ENCODE measurements around the gene ZNF646.

The ZNF646 gene, protein sequence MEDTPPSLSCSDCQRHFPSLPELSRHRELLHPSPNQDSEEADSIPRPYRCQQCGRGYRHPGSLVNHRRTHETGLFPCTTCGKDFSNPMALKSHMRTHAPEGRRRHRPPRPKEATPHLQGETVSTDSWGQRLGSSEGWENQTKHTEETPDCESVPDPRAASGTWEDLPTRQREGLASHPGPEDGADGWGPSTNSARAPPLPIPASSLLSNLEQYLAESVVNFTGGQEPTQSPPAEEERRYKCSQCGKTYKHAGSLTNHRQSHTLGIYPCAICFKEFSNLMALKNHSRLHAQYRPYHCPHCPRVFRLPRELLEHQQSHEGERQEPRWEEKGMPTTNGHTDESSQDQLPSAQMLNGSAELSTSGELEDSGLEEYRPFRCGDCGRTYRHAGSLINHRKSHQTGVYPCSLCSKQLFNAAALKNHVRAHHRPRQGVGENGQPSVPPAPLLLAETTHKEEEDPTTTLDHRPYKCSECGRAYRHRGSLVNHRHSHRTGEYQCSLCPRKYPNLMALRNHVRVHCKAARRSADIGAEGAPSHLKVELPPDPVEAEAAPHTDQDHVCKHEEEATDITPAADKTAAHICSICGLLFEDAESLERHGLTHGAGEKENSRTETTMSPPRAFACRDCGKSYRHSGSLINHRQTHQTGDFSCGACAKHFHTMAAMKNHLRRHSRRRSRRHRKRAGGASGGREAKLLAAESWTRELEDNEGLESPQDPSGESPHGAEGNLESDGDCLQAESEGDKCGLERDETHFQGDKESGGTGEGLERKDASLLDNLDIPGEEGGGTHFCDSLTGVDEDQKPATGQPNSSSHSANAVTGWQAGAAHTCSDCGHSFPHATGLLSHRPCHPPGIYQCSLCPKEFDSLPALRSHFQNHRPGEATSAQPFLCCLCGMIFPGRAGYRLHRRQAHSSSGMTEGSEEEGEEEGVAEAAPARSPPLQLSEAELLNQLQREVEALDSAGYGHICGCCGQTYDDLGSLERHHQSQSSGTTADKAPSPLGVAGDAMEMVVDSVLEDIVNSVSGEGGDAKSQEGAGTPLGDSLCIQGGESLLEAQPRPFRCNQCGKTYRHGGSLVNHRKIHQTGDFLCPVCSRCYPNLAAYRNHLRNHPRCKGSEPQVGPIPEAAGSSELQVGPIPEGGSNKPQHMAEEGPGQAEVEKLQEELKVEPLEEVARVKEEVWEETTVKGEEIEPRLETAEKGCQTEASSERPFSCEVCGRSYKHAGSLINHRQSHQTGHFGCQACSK (N-terminal part only)

GRCh38 chr16:31073970-31074813 is at the start of gene ZNF646, which contains the start of gene ZNF668:
Gene ZNF646 (plus strand): TSS chr16:31074422. CDS start chr16:31076325, 1,903 bp downstream.
Gene ZNF668 (minus strand): TSS chr16:31074240. CDS start chr16:31064459, 9,781 bp downstream.
- peak; percentile 100 for DNase-seq

- no peak for DNase-seq
These were observed 48.9 kb upstream of the ZNF646 start for GRCh38 chr16:31025339-31025738.

- DNase-seq = no peak
These were observed 45.0 kb upstream of the ZNF646 start for GRCh38 chr16:31029272-31029671.

DNA sequence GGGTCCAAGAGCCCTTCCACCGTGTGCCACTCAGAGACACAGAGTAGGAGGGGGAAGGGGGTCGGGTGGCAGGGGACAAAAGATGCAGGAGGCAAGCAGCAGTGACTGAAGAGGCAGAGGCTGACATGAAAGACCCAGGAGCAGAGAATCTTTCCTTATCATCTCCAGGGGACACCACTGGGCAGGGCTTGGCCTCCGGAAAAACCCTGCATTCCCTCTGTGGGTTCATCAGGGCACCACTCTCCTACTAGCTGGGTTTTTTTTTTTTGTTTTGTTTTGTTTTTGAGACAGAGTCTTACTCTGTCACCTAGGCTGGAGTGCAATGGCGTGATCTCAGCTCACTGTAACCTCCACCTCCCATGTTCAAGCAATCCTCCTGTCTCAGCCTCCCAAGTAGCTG is 42.9 kb upstream of the ZNF646 start:
- DNase-seq = no peak

GRCh38 chr16:31032736-31033708 is 41.2 kb upstream of the ZNF646 start, which contains the start of gene STX4:
Gene STX4 (plus strand): TSS chr16:31033558. CDS start chr16:31033806, 248 bp downstream.
- peak; percentile 97 for DNase-seq

- peak; percentile 86 for DNase-seq
These were observed 40.3 kb upstream of the ZNF646 start for GRCh38 chr16:31033709-31034492.

DNA sequence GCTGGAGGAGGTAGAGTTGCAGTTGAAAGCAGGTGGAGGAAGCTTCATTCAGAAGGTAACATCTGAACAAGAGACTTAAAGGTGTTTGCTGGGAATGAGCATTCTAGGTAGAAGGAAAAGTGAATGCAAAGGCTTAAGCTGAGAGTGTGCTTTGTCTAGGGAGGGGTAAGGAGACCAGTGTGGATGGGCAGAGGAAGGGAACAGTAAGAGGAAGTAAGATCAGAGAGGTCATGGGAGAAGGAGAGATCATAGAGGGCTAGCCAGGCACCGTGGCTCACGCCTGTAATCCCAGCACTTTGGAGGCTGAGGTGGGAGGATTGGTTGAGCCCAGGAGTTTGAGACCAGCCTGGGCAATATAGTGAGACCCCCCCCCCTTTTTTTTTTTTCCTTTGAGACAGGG is 37.5 kb upstream of the ZNF646 start:
- no peak for DNase-seq

GRCh38 chr16:31038993-31039392 is 35.2 kb upstream of the ZNF646 start:
- no peak for DNase-seq

DNA sequence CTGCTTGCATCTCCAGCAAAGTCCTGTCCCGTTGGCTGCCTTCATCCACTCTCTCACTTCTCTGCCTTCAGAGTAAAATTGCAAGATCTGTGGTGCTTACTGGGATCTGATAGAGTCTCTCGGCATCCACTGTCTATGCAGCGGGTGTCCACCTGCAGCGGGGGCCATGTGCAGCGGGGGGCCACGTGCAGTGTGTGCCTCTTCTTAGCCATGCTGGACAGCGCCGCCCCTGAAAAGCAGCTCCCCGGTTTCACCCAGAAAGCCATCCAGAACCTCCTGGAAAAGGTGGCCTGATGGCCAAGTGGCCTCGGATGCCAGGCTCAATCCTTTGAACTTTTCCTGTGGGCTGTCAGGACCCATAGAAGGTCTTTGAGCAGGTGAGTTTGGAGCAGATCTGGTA is 31.4 kb upstream of the ZNF646 start:
- DNase-seq = no peak

GRCh38 chr16:31043352-31043751 is 30.9 kb upstream of the ZNF646 start:
- DNase-seq = no peak

DNA sequence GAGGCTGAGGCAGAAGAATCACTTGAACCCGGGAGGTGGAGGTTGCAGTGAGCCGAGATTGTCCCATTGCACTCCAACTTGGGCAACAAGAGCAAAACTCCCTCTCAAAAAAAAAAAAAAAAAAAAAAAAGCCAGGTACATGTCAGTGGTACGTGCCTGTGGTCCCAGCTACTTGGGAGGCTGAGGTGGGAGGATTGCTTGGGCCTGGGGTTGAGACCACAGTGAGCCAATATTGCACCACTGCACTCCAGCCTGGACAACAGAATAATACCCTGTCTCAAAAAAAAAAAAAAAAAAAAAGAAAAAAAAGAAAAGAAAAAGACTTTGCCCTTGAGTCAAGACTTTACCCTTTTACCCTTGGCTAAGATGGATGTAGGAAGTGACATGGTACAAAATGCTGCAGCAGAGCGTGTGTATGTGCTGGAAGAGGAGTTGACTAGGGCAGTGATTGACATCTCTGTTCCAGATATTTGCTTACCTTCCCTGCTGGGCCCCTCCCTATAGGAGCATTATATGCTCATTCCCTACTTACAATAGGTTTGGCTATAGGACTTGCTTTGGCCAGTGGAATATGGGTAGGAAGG is 30.2 kb upstream of the ZNF646 start:
- DNase-seq = no peak

DNA sequence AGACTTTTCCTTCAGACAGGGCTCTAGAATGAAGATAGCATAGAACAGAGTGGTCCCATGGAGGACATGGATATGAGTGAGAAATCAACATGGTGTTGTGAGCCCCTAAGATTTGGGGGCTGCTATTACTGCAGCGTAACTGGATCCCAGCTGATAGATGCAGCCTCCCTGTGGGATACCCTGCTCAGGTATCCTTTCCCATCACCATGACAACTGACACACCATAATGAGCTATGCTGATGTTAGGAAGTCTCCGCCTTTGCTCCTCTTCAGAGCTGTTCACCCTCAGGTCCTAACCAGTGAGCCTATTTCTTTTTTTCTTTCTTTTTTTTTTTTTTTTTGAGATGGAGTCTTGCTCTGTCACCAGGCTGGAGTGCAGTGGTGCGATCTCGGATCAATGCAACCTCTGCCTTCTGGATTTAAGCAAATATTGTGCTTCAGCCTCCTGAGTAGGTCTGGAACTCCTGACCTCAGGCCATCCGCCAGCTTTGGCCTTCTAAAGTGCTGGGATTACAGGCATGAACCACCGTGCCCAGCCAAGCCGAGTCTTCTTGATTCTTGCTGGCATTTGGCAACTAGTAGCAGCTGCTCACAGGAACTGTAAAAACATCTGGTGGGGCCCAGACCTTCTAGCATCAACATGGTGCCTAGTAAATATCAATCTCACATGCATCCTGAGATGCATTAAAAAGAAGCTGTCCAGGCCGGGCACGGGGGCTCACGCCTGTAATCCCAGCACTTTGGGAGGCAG is 23.8 kb upstream of the ZNF646 start:
- DNase-seq = peak; percentile 16

DNA sequence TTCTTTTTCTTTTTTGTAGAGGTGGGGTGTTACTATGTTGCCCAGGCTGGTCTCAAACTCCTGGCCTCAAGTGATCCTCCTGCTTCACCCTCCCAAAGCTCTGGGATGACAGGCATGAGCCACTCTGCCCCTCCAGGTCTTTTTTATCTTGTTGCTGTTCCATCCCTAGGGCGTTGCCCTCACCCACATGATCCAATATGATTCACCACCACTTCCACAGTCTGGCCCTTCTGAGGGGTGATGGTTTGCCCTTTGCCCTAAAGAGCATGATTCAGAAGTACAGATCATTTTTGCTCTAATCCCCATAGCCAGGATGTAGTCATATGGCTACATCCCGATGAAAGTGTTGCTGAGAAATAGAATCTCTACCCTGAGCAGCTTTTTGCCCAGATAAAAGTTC is 22.1 kb upstream of the ZNF646 start:
- DNase-seq = no peak

DNA sequence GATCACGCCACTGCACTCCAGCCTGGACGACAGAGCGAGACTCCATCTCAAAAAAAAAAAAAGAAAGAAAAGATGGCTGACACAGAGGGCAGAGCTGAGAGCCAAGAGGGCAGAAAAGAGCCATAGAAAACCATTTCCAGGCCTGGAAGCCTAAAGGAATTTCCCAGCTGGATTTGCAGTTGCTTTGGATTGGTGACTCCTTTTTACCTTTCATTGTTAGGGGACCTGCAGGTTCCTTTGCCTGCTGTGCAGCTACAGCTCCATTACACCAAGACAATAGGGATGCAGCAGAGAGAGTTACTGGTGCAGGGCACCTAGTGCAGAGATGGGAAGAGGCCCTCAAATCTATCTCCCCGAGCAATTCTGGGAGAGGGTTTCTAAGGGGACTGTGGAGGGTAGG is 18.6 kb upstream of the ZNF646 start:
- DNase-seq = no peak

DNA sequence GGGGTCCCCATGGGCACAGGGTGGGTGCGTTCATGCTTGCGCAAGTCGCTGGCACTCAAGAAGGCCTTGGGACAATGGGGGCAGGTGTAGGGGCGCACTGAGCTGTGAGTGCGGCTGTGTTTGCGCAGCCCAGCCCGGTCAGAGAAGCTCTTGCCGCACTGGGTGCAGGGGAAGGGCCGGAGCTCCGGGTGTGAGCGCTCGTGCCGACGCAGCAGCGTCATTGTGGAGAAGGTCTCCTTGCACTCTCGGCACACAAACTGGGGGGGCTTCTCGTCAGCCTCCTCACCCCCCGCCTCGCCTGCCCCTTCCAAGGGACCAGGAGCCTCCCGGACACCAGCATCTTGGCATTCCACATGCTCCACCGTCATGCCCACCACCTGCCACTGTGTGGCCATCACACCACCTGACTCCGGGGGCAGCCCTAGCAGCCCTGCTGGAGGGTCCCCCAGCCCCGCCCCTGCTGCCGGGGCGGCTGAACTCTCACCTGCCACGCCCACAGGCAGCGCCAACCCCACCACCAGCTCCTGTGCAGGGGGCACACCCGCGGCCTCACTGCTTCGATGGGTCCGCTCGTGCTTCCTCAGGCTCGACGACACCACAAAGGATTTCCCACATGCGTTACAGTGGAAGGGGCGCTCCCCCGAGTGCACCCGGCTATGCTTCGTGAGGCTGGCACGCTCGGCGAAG is 13.0 kb upstream of the ZNF646 start:
- DNase-seq = no peak

DNA sequence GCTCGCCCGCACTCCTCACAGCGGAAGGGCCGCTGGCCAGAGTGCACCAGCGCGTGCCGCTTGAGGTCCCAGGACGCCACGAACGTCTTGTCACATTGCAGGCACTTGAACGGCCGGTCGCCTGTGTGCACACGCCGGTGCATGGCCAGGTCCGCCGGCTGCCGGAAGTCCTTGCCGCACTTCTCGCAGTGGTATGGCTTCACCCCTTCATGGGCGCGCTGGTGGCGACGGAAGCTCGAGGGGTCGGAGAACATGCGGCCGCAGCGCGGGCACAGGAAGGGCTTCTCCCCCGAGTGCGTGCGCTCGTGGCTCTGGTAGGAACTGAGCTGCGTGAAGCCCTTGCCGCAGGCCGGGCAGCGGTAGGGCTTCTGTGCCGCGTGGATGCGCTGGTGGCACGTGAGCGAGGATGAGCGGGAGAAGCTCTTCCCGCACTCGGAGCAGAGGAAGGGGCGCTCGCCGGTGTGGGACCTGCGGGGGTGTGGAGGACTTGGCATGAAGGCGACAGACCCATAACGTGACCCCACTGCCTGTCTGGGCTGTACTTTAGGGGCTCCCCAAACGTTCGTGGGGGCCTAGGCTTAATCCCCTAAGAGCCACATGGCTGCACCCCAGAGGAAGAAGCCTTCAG is 12.3 kb upstream of the ZNF646 start:
- DNase-seq = no peak

- DNase-seq = no peak
These were observed 10.8 kb upstream of the ZNF646 start for GRCh38 chr16:31063495-31063842.

All from NCI-H146 (cell line).